HG02852 (cell line): Measurements from ENCODE around the gene LRRTM4.

Source experiments
- ATAC-seq: cut with Tn5 transposase; IDR thresholded peaks from one replicate; pipeline ENCODE4 v1.9.1; 2021; ENCODE audit warnings: mild to moderate bottlenecking, moderate library complexity; ENCODE audit not compliant: unreplicated experiment

LRRTM4 gene

GRCh38 chr2:77521931-77522470 is at the start of gene LRRTM4:
TSS of gene LRRTM4 (minus strand) at chr2:77522376.
- no peak for ATAC-seq

- ATAC-seq = no peak
These were observed 49.4 kb upstream of the LRRTM4 start for GRCh38 chr2:77571545-77571944.

- no peak for ATAC-seq
These were observed 45.5 kb upstream of the LRRTM4 start for GRCh38 chr2:77567723-77568122.

DNA sequence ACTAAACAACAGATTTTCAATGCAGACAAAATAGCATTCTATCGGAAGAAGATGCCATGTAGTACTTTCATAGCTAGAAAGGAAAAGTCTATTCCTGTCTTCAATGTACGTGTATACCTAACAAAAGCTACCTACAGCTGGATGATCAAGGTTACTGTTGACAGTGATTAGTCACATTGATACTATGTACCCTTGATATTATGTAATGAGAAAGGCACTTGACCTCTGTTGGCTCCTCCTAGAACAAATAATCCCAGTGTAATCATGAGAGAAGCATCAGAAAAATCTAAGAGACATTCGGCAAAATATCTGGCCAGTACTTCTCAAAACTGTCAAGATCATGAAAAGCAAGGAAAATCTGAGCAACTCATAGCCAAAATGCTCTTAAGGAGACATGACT is 44.4 kb upstream of the LRRTM4 start:
- no peak for ATAC-seq

DNA sequence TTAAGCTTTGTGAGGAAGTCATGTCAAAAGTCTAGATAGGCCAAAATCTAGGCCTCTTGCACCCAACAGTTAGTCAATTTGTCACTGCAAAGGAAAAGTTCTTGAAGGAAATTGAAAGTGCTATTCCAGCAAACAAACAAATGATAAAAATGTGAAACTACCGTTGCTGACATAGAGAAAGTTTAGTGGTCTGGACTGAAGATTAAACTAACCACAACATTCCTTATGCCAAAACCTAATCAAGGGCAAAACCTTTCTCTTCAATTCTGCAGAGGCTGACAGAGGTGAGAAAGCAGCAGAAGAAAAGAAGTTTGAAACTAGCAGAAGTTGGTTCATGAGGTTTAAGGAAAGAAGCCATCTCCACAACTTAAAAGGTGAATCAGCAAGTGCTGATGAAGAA is 44.0 kb upstream of the LRRTM4 start:
- no peak for ATAC-seq

GRCh38 chr2:77552956-77553355 is 30.8 kb upstream of the LRRTM4 start:
- no peak for ATAC-seq

- no peak for ATAC-seq
These were observed 15.9 kb upstream of the LRRTM4 start for GRCh38 chr2:77538031-77538430.

DNA sequence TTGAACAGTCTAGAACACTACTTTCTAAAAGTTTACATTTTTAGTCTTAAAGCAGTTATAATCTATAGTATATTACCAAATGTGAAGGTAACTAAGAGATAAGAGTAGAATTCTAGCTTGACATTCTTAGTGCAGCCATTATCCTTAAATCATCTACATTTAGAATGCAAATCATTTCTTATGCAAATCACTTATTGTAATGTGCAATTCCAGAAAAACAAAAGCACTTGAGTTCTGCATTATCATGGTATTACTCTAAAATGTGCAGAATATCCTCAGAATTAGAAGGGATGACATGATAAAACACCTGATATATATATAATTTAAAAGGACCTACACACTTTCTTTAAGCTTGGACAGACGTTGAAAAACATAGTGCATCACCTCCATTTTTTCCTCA is 712 bp upstream of the LRRTM4 start:
- ATAC-seq = no peak

DNA sequence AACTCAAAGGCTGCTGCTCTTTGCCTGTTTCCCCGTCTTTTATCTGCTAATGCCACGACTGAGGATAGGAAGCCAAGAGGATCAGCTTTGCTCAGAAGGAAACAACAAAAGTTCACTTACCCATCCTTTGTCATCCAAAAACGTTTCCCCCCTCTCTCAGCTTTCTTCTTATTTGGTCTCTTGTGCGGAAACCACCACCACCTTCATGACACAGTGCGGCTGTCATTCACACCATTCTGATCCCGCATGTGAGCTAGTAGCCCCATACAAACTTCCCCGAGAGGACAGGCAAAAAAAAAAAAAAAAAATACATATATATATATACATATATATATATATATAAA is 656 bp downstream of the LRRTM4 start:
- ATAC-seq = no peak

- ATAC-seq = no peak
These were observed 1.3 kb downstream of the LRRTM4 start for GRCh38 chr2:77520641-77521547.

GRCh38 chr2:77519888-77520506 is 2.2 kb downstream of the LRRTM4 start:
- no peak for ATAC-seq

DNA sequence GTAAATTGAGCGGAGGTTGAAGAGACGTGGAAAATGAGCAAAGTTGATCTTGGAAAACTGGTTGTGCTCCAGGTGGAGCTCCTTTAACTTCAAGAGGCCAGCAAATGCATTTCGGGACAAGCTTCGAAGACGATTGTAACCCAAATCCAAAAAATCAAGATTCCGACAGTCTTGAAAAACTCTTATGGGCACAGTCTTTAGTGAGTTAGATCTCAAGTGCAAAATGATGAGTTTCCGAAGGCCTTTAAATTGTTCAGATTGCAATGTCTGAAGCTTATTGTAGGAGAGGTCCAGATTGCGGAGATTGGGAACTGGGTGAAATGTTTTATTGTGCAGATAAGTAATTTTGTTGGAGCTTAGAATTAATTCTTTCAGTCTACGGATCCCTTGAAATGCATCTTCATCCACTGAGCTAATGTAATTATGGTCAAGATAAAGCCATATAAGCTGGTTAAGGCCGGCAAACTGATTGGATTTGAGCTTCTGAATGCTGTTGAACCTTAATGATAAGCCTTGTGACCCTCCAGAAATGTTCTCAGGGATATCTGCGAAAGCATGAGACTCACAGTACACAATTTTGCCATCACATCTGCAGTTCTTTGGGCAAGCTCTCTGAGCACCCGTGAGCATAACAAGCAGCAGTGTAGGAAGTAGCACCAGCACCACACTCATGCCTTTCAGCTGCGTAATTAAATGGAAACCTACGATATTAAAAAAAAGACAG is 2.9 kb downstream of the LRRTM4 start:
- ATAC-seq = no peak

- no peak for ATAC-seq
These were observed 3.9 kb downstream of the LRRTM4 start for GRCh38 chr2:77518311-77518710.

GRCh38 chr2:77513191-77513590 is 9.0 kb downstream of the LRRTM4 start:
- no peak for ATAC-seq

GRCh38 chr2:77512507-77512906 is 9.7 kb downstream of the LRRTM4 start:
- no peak for ATAC-seq

DNA sequence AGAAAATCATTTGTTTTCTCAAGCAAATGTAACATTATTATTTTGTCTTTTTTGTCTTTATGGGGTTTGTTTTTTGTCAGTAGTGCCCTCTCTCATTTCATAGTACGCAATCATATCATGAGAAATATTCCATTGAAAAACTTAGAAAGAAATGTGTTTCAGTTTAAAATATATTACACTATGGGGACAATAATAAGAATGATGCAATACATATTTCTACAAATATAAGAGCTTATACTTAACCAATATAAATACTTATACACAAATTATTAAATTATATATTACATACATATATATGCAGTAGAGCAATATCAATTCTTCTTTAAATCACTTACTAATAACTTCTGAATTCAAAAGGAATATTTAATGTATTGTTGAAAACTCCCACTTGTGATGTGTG is 13.7 kb downstream of the LRRTM4 start:
- ATAC-seq = no peak

DNA sequence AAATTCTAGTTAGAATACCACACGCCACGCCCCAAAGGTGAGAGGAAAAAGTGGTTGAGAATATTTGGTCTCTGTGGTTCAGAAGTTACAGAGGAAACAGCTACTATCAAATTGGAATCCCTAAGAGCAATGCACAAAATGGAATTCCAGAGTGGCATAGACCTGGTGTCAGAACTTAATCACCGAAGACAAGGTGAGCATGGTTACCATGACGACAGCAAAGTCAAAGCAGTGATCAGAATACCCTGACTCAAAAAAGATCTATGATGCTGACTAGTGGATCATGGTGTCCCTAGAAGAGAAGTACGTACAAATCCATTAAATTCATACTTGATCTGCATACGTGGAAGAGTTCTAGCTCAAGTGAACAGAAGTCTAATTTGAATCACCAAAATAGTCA is 14.5 kb downstream of the LRRTM4 start:
- no peak for ATAC-seq

DNA sequence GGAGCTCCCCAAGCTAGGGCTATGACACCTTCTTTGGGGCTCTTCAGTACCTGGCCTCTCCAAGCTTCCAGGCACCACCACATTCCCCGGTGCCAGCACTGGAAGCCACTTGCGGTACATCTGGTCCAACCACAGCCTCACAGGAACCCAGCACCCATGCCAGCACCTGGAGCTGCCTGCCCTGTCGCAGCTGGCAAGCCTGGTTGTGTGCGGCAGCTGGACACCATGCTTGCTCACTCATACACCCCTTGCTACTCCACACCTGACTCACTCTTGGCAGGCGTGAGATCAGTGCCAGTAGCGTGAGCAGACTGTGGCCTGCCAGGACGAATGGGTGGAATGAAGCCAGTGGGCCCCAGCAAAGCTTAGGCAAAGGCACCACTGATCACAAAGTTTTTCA is 34.0 kb downstream of the LRRTM4 start:
- ATAC-seq = no peak

DNA sequence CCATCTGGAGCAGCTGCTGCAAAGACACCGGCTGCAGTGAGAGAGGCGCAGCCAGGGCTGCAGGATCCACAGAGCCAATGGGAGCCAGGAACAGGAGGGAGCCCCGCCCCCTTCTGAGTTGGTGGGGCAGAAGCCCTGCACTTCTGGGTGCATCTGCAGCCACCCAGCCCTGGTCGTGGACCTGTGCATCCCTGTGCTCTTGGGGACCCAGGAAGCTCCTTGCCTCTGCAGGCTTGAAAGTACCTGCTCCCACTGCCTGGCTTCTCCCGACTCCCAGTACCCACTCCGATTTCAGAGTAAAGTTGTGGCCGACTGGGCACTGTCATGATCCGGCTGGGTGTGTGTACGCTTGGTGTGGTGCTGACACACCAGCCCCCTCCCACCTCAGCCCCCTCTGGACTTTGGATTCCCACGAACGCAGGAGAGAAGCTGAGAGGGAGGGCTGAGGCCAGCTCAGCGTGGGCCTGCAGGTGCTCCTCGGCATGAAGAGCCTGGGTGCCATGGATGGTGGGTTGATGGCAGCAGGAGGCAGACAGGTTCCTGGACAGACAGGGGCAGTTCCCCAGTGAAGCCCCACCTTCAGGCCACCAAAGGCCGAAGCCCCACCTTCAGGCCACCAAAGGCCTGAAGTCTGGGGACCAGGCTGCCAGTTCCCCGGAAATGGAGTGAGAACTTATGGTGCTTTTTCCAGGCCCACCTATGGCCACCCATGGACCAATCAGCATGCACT is 34.9 kb downstream of the LRRTM4 start:
- ATAC-seq = no peak

DNA sequence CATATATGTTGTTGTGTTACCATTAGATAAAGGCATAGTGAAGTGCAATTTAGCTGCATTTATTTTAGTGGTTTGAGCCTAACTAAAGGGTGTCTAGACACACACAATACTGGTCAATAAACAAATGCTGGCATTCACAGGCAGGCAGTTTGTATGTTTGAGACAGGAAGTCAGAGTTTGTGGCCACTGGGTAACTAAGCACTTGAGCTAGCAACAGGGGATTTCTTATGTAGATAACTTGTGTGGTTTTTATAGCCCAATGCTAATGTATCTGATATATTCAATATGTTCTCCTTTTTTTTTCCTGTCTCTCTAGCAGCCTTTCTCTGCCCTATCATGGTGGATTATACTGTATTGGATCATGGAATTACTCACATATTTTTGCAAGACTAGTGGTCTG is 38.1 kb downstream of the LRRTM4 start:
- no peak for ATAC-seq

DNA sequence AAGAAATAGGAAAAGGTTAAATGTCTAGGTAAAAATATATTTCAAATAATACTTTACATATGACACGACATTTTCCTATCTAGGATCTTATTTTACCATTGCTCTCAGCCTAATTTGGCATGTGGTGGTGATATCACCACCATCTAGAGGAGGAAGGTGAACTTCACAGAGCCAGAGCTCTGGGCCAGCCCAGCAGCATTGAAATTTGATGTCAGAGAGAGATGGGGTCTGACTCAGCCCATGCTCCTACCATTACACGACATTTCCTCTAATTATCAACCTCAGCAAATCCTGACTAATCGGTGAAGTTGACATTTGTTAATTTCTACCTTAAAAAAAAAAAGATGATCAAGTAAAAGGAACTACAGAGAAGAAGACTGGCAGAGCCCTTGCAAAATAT is 42.3 kb downstream of the LRRTM4 start:
- ATAC-seq = no peak
